Measurements from ENCODE around the gene SLIT3. TPM values are rescaled to one million over a fixed set of nuclear protein-coding genes. Genes with fewer than 3 reads are reported as not detected.

The SLIT3 gene
- total RNA-seq, 1 experiment from 2014 or later, result 0.10 TPM

DNA sequence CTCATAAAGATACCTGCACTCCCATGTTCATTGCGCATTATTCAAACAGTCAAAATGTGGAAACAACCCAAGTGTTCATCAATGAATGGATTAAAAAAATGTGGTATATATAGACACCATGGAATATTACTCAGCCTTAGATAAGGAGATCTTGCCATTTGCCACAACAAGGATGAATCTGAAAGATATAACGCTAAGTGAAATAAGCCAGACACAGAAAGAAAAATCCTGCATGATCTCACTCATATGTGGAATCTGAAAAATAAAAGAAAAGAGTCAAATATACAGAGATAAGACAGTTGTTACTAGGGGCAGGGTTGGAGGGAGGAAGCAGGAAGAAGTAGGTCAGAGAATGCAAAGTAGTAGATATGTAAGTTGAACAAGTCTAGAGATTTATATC is 17.6 kb upstream of the SLIT3 start:
- RAD21 ChIA-PET (ENCODE audit: low non-redundant PET in 1 of 2, low total read pairs in 2 of 2, uncharacterized antibody in 2 of 2, unreplicated experiment in 2 of 2), result no interaction called here
- no peaks in the 10 kb centered on the region; the same call in 1 of the 2 replicates for H3K27me3 ChIP-seq (ENCODE audit: insufficient read depth, low read length)
- CTCF ChIA-PET, result no interaction called here
- POLR2A ChIA-PET, result no interaction called here
- TF ChIP-seq, protein P1, sequence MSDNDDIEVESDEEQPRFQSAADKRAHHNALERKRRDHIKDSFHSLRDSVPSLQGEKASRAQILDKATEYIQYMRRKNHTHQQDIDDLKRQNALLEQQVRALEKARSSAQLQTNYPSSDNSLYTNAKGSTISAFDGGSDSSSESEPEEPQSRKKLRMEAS (IDR thresholded peaks at IDR 0.05), result no peak
- TF ChIP-seq JUND (IDR thresholded peaks at IDR 0.05) (no peak), RAD21 (IDR thresholded peaks at IDR 0.05; ENCODE audit: low read depth) (no peak), SIN3A (IDR thresholded peaks at IDR 0.05; ENCODE audit: low read depth) (no peak), EZH2phosphoT487 (IDR thresholded peaks at IDR 0.05; ENCODE audit: borderline replicate concordance) (no peak), TCF7L2 (IDR thresholded peaks at IDR 0.05; ENCODE audit: borderline replicate concordance, extremely low read depth, insufficient read depth, insufficient read length) (no peak), POLR2AphosphoS5 (IDR thresholded peaks at IDR 0.05; ENCODE audit: low read depth, low read length) (no peak), ELF1 (IDR thresholded peaks at IDR 0.05; ENCODE audit: borderline replicate concordance, low read depth) (no peak), SP1 (IDR thresholded peaks at IDR 0.05; ENCODE audit: low read depth) (no peak), ZNF274 (IDR thresholded peaks at IDR 0.05; ENCODE audit: low read depth, low read length) (no peak), YY1 (IDR thresholded peaks at IDR 0.05; ENCODE audit: extremely low read depth, insufficient replicate concordance, low read depth, low read length) (no peak), EGR1 (IDR thresholded peaks at IDR 0.05; ENCODE audit: low read depth) (no peak), CEBPB (IDR thresholded peaks at IDR 0.05; ENCODE audit: low read depth) (no peak), FOSL1 (IDR thresholded peaks at IDR 0.05; ENCODE audit: low read depth) (no peak)
- TF ChIP-seq, protein P2, sequence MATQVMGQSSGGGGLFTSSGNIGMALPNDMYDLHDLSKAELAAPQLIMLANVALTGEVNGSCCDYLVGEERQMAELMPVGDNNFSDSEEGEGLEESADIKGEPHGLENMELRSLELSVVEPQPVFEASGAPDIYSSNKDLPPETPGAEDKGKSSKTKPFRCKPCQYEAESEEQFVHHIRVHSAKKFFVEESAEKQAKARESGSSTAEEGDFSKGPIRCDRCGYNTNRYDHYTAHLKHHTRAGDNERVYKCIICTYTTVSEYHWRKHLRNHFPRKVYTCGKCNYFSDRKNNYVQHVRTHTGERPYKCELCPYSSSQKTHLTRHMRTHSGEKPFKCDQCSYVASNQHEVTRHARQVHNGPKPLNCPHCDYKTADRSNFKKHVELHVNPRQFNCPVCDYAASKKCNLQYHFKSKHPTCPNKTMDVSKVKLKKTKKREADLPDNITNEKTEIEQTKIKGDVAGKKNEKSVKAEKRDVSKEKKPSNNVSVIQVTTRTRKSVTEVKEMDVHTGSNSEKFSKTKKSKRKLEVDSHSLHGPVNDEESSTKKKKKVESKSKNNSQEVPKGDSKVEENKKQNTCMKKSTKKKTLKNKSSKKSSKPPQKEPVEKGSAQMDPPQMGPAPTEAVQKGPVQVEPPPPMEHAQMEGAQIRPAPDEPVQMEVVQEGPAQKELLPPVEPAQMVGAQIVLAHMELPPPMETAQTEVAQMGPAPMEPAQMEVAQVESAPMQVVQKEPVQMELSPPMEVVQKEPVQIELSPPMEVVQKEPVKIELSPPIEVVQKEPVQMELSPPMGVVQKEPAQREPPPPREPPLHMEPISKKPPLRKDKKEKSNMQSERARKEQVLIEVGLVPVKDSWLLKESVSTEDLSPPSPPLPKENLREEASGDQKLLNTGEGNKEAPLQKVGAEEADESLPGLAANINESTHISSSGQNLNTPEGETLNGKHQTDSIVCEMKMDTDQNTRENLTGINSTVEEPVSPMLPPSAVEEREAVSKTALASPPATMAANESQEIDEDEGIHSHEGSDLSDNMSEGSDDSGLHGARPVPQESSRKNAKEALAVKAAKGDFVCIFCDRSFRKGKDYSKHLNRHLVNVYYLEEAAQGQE (IDR thresholded peaks at IDR 0.05; ENCODE audit: low read depth), result no peak
- TF ChIP-seq, protein P3, sequence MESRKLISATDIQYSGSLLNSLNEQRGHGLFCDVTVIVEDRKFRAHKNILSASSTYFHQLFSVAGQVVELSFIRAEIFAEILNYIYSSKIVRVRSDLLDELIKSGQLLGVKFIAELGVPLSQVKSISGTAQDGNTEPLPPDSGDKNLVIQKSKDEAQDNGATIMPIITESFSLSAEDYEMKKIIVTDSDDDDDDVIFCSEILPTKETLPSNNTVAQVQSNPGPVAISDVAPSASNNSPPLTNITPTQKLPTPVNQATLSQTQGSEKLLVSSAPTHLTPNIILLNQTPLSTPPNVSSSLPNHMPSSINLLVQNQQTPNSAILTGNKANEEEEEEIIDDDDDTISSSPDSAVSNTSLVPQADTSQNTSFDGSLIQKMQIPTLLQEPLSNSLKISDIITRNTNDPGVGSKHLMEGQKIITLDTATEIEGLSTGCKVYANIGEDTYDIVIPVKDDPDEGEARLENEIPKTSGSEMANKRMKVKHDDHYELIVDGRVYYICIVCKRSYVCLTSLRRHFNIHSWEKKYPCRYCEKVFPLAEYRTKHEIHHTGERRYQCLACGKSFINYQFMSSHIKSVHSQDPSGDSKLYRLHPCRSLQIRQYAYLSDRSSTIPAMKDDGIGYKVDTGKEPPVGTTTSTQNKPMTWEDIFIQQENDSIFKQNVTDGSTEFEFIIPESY (IDR thresholded peaks at IDR 0.05; ENCODE audit: extremely low read depth, insufficient replicate concordance, low read length), result no peak
- TF ChIP-seq, protein P4, sequence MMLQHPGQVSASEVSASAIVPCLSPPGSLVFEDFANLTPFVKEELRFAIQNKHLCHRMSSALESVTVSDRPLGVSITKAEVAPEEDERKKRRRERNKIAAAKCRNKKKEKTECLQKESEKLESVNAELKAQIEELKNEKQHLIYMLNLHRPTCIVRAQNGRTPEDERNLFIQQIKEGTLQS (IDR thresholded peaks at IDR 0.05), result no peak
- no peak overlapping the region for H3K27ac ChIP-seq (ENCODE audit: low read depth, low read length)
- H3K36me3 ChIP-seq (ENCODE audit: control insufficient read depth in 1 of 2, insufficient read depth in 2 of 2, low read length in 2 of 2), result no peaks in the 10 kb centered on the region
- H3K79me2 ChIP-seq (ENCODE audit: insufficient read depth, low read length), result no peaks in the 10 kb centered on the region
- intact Hi-C loops (cut with micrococcal nuclease), result no loop called here
- H3K4me3 ChIP-seq (replicated peaks in 1 of 2; ENCODE audit: low read depth in 1 of 2, low read length in 2 of 2), result no peak overlapping the region
- no peaks in the 10 kb centered on the region for H3K9me3 ChIP-seq (ENCODE audit: control insufficient read depth in 1 of 2, insufficient read depth in 1 of 2, low read depth in 1 of 2, low read length in 2 of 2)
- H3K9me2 ChIP-seq (ENCODE audit: insufficient read depth), result no peaks in the 10 kb centered on the region
- no peaks in the 10 kb centered on the region for H3K4me1 ChIP-seq (ENCODE audit: control insufficient read depth in 1 of 2, insufficient read depth in 2 of 2, low read length in 2 of 2)
- no peak overlapping the region for H3K9ac ChIP-seq (ENCODE audit: low read length)
- H3K4me2 ChIP-seq (ENCODE audit: low read length), result no peak overlapping the region
- DNase-seq (ENCODE audit: low read depth, low spot score) (no peak), ATAC-seq (no peak)
- no peaks in the 10 kb centered on the region; the same call in 1 of the 2 replicates for H4K20me1 ChIP-seq (ENCODE audit: insufficient read depth)
- H2AFZ ChIP-seq (ENCODE audit: low read depth, low read length, poor library complexity, severe bottlenecking), result no peak overlapping the region
- BruUV-seq (replicated peaks), result no TSS peak

Measured in HCT116 (cell line).